Measurements from ENCODE around the gene ROBO1.
"Not testable (repeated sequence)": the region's sequence is repeated elsewhere in the genome, so short reads cannot be mapped to it uniquely, and the experiment has no call there.

DNA sequence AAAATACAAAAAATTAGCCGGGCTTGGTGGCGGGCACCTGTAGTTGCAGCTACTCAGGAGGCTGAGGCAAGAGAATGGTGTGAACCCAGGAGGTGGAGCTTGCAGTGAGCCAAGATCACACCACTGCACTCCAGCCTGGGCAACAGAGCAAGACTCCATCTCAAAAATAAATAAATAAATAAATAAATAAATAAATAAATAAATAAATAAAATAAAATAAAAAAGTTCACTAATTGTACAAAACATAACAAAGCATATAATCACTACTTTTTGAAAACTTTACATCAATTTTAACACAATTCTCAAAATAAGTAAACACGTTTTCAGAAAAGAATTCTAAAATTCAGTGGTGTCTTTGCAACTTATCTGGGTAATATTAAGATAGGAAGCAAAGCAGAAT lies 1017.5 kb downstream of the ROBO1 start:
- not testable (repeated sequence) for TF ChIP-seq POLR2A (IDR thresholded peaks at IDR 0.05)
- TF ChIP-seq, protein P1, sequence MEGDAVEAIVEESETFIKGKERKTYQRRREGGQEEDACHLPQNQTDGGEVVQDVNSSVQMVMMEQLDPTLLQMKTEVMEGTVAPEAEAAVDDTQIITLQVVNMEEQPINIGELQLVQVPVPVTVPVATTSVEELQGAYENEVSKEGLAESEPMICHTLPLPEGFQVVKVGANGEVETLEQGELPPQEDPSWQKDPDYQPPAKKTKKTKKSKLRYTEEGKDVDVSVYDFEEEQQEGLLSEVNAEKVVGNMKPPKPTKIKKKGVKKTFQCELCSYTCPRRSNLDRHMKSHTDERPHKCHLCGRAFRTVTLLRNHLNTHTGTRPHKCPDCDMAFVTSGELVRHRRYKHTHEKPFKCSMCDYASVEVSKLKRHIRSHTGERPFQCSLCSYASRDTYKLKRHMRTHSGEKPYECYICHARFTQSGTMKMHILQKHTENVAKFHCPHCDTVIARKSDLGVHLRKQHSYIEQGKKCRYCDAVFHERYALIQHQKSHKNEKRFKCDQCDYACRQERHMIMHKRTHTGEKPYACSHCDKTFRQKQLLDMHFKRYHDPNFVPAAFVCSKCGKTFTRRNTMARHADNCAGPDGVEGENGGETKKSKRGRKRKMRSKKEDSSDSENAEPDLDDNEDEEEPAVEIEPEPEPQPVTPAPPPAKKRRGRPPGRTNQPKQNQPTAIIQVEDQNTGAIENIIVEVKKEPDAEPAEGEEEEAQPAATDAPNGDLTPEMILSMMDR (IDR thresholded peaks at IDR 0.05), result not testable (repeated sequence)

All from right lobe of liver (tissue), 4 donors.